Keratinocyte (primary cell): ENCODE data around the gene DTX3.

ENCODE experiments used
- EZH2 ChIP-seq: IDR thresholded peaks from one replicate; pipeline ENCODE4 v1.6.1; 2012; ENCODE audit warnings: inconsistent platforms, mild to moderate bottlenecking, low read length, moderate library complexity
- TF ChIP-seq, protein P1 (sequence below), 3 experiments: IDR thresholded peaks in 1 of 3; conservative IDR thresholded peaks in 1 of 3; optimal IDR thresholded peaks in 1 of 3; 2 replicates in 2 of 3; 3 replicates in 1 of 3; pipeline versions ENCODE3 to v1.5.1; 2011; ENCODE audit warnings: low read length in 3 of 3, mild to moderate bottlenecking in 3 of 3, moderate library complexity in 2 of 3, control low read depth in 1 of 3, inconsistent platforms in 1 of 3; ENCODE audit not compliant: insufficient read depth in 2 of 3; ENCODE audit errors: extremely low read depth in 1 of 3

- TF ChIP-seq, protein P1, sequence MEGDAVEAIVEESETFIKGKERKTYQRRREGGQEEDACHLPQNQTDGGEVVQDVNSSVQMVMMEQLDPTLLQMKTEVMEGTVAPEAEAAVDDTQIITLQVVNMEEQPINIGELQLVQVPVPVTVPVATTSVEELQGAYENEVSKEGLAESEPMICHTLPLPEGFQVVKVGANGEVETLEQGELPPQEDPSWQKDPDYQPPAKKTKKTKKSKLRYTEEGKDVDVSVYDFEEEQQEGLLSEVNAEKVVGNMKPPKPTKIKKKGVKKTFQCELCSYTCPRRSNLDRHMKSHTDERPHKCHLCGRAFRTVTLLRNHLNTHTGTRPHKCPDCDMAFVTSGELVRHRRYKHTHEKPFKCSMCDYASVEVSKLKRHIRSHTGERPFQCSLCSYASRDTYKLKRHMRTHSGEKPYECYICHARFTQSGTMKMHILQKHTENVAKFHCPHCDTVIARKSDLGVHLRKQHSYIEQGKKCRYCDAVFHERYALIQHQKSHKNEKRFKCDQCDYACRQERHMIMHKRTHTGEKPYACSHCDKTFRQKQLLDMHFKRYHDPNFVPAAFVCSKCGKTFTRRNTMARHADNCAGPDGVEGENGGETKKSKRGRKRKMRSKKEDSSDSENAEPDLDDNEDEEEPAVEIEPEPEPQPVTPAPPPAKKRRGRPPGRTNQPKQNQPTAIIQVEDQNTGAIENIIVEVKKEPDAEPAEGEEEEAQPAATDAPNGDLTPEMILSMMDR (optimal IDR thresholded peaks at IDR 0.05 in 1 of 3, IDR thresholded peaks at IDR 0.05 in 1 of 3, conservative IDR thresholded peaks at IDR 0.05 in 1 of 3; ENCODE audit: extremely low read depth in 1 of 3, insufficient read depth in 2 of 3, low read length in 3 of 3), result no peak
- TF ChIP-seq EZH2, result no peak
Measured at GRCh38 chr12:57637364-57637763, 32.7 kb downstream of the DTX3 start.
